NCI-H2029 treated with DMSO at 0.1 percent for 48 hours (cell line): ENCODE results near the gene NUDT12.

Source experiments
- DNase-seq: peaks from one replicate; lab custom pipeline; 2025; lab: John Stamatoyannopoulos, UW

Gene NUDT12

DNA sequence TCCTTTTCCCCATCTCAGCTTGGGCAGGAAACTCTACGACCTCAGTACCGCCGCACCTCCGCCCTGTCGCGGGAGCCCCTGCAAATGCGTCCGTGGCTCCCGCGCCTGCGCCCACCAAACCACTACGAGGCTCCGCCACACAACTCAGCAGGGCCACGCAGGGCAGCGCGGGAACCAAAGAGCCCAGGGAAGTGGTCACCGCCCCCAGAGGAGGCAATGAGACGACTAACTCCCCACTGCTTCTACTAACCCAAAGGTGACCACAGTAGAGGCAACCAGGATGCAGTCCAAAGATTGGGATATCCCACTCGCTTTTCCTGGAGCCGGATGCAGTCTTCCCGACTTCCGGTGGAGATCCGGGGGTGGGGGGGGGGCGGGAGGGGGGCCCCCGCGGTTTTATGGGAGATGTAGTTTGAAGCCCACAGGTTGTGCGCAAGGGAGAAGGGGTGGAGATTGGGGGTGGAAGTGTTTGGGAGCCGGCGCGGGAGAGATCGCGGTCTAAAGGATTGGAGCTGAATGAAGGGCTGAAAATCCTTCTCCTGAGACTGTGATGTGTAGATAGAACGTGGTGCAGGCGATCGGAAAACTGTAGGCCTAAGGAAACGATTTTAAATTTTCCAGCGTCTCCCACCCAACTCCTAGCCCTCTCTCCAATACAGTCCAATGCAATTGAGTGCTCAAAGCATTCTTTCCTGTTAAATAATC lies at the start of gene NUDT12:
Gene NUDT12, minus strand, starts transcription at position 337 of the 705 bp plus-strand sequence. CDS start 2,541 bp downstream, outside the sequence.
- peak; percentile 87 for DNase-seq

DNA sequence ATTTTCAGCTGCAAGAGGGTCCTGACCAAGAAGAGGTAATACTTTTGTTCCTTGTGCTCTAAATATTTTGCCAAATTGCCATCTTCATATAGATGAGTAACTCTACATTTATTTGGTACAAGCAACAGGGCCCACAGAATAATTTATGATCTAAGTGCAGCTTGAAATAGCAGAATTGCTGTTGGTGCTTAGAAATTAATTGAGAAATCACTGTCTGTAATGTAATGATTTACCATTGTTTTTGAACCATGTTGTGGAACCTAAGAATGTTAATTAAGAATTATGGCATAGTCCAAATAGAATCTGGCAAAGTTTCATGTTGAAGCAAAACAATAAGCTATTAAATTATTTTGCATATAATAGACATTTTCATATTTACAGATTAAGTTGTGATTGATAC lies 44.8 kb upstream of the NUDT12 start:
- no peak for DNase-seq

DNA sequence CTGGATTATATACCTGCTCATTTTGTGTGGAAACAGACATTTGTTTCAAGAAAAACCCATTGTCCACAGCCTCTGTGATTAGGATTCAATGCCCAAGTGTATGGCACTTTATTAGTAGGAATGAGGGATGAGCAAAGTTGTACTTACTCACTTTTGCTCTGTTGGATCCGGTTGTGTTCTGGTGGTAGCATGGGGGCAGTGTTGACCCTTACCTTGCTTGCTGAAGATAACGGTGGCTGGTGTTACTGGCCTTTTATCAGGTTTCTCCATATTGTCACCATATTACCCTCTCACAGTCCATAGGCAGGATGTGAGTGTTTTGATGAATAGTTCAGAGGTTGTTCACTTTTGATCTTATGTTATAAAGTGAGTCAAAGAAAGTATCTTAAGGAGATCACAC lies 42.7 kb upstream of the NUDT12 start:
- DNase-seq, result no peak

DNA sequence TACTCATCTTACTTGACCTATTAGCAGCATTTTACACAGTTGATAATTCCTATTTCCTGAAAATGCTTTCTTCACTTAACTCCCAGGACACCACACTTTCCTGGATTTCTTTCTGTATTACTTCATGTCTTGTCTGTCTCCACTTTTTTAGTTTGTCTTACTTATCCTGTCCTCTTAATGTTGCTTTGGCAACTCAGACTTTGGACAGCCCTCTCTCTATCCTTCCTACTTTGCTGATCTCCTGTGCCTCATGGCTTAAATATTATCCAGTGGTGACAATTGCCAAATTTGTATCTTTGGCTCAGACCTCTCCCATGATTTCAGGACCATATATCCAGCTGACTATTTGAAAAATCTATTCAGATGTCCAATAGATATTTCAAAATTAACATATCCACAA lies 39.8 kb upstream of the NUDT12 start:
- DNase-seq, result no peak

DNA sequence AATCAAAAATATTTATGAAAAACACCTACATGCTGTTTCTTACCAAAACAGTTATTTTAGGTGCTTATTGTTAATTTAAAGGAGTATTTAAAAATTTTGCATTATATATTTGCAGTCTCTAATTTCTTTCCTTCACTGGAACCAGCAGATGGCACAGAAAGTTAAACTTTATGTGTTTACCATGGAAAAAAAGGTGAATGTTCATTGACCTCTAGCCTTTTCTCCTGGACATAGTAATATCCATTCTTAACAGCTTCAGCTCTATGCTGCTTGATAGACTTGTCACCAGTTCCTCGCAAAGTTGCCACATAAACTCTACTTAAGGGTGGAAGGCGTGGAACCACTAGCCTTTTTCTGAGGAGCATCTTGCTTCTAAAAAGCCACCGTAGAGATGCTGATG lies 38.7 kb upstream of the NUDT12 start:
- no peak for DNase-seq

DNA sequence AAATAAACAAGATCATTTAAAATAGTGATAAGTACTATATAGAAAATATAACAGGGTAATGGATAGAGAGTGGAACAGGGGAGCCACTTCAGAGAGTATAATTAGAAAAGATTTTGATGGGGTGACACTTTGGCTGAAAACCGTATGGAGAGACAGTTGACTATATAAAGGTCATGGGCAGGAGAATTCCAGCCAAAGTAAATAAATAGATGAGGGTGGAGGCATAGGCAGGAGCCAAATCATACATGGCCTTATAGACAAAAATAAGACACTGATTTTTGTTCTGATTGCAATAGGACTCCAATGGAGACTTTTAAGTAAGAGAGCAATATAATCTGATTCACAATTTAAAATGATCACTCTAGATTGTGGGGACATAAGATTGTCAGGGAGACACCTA lies 37.5 kb upstream of the NUDT12 start:
- peak; percentile 45 for DNase-seq

DNA sequence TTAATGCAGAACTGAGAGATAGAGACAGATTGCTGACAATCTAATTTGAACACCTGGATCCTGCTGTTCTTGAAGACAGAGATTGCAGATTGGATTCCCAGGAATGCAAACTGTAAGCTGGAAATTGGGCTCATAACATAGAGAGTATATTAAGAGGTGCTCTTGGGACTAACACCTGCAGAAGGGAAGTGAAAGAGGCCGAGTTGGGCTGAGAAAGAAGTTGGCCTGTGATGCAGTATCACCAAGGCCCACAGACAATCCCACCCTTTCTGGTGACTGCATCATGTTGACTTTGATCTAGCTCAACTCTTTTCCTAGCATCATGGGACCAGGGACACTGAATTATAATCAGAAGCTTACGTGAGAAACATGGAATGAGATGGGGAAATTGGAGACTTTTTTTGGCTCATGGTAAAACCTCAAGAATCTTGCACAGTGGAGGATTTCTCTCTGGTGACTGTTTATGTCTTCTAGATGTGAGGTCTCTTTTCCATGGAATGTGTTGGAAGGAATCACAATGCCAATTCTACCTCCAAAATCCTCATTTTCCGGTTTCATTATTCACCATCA lies 36.5 kb upstream of the NUDT12 start:
- DNase-seq, result no peak

DNA sequence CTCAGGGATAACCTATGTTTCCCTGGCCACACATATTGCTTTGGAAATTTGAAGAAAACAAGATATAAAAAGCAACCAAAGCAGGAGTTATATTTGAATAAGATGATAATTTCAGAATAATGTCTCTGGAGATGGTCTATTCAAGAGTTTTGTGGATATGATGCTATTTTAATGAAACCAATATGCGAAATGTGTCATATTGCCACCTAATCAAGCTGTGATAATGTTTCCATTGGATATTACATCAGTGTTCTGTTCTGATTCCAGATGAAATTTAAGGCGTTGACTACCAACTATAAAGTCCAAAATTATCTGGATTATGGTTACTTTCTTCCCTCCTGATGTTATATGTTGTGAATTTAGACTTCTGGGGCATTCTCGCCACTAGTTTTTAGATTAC lies 27.6 kb upstream of the NUDT12 start:
- no peak for DNase-seq

DNA sequence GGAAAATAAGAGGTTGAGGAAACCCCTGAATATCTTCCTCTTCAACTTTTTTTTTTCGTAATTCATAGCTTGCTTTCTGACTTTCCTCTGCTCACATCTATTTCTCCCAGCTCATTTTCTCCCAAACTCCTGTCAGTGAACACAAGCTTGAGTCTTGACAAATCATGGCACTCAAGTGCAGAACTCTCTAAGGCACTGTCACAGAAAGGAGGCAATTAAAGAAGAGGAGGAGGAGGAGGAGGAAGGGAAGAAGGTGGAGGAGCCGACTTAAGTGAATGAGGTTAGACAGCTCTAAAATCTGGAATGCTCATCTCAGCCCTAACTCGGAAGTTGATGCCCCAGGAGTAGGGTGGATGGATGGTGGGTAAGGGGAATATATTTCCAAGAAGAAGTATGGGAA lies 27.2 kb upstream of the NUDT12 start:
- DNase-seq, result no peak

DNA sequence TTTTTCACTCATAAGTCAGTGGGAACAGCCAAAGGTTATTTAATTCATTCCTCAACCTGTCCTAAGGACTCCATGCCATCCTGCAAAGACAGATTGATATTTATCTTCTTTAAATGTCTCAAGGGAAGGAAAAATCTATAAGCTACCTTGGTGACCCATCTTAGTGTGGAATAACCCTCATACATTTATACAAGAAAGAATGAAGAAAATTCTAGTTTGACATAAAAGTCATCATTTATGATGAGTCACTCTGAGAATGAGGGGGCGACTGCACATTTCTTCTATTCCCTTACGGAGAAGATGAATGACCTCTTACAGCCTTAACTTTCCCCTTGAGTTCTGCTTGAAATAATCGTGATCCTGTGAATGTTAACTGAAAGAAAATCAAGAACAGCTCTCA lies 26.8 kb upstream of the NUDT12 start:
- no peak for DNase-seq

DNA sequence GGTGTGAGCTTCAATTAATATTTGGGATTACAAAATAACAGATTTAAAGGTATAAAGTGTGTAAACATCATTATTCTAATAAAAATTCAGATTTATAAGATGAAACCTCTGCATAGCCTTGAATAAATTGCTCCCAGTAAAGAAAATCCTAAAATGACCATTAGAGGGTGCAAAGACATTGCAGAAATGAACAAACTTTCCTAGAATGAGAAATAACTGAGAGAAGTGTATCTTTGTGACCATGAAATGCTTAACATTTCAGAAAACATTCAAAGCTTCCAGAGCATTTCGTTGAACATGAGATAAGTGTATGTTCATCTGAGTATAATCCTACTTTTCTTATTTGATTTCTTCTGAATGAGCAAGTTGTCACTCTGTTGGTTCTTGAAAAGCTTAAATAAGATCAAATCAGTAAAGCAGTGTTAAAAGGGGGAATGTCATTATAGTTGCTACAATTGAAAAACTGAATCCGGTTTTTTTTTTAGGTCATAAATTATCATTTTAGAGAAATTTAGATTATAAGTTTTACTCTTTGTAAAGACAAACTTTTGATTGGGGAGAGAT lies 24.7 kb upstream of the NUDT12 start:
- peak; percentile 87 for DNase-seq

DNA sequence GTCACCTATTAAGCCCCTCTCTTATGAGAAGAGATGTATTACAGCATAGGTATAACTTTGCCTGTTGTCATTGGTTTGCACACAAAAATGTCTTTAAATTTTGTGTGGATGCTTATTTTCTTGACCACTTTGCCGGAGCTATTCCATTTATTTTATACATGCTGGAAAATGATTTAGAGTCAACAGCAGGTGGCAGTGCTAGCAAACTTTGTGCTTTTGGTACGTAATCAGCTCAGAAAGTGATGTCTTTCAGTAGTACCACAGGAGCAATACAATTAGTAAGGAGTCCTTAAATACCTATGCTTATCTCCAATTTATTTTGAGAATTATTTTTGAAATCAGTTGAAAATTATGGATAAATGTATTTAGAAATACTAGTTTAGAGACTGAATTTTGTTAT lies 19.8 kb upstream of the NUDT12 start:
- peak; percentile 84 for DNase-seq

DNA sequence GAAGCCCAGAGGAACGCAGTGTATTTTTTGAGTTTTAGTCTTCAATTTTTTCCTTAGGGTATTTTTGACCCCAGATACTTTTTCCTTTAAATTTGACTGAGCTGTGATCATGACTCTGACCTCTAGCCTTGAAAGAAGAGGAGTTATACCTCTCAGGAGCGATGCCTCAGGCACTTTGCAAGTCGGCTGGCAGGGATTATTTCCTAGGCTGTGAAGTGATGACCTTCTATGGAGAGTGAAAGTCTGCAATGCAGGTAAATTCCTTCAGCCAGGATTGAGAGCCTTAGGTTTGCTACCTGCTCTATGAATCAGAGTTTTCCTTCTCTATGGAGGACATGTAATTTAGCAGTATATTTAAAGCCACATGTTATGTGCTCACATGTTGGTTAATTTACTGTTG lies 10.8 kb upstream of the NUDT12 start:
- DNase-seq, result no peak

DNA sequence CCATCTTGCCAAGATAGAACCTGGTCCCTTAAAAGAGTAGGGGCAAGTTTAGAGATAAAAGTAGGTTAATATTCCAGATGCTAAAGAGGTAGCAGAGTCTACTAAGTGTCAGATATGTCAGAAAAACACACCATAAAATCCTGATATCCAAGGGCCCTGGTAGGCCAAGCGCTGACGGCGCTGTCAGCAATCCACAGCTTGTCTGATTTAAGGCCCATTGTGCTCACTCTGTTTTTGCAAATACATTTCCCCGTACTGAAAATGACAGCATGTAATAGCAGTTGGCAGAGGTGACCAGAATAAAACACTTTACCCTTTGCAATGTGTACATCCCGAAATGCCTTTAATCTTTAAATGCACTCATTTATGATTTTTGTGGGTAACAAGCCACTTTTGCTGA lies 9.9 kb upstream of the NUDT12 start:
- DNase-seq, result no peak

DNA sequence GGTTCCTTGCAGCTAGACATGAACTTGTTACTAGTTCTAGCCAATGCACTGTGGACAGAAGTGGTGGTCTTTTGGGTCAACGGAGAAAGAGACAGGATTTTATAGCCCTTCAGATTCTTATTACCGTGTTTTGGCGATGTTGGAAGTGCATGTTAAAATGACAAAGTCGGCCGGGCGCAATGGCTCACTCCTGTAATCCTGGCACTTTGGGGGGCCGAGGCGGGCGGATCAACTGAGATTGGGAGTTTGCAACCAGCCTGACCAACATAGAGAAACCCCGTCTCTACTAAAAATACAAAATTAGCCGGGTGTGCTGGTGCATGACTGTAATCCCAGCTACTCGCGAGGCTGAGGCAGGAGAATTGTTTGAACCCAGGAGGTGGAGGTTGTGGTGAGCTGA lies 9.1 kb upstream of the NUDT12 start:
- DNase-seq, result no peak

DNA sequence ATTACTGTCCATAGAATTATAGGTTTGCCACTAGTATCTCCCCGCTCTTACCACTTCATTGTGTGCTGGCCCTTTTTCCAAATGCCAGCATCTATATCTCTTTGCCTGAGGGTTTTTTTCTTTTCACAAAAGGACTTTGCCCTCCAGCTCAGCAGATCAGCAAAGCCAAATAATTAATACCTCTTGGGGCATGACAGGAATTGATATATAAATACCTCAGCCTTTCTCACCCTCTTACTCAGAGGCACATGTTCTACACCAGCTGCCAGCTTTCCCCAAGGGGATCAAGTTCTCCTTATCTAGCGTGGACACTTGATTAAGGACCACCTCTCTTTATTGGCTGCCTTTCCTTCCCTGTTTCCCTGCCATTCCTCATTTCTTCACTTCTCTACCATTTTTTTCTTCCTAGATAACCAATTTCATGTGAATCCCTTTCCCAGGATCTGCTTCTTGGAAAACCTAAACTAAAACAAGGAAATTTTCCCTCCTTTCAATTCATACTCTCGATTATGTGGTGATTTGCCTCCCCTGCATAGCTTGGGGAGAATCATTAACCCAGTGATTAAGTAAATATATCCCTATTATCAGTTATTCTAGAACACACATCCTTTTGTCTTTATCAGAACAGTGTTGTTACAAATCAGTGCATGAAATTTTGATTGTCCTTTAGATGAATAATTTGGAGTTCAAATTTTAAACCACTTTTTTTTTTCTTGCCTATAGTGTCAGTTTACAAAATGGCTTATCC lies 6.9 kb upstream of the NUDT12 start:
- no peak for DNase-seq

DNA sequence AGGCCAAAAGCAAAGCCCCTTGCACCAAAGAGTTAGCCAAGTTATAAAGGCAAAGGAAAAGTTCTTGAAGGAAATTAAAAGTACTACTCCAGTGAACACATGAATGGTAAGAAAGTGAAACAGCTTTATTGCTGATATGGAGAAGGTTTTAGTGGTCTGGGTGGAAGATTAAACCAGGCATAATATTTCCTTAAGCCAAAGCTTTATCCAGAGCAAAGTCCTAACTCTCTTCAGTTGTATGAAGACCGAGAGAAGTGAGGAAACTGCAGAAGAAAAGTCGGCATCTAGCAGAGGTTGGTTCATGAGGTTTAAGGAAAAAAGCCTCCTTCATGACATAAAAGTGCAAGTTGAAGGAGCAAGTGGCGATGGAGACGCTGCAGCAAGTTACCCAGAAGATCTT lies 3.1 kb upstream of the NUDT12 start:
- DNase-seq, result no peak

DNA sequence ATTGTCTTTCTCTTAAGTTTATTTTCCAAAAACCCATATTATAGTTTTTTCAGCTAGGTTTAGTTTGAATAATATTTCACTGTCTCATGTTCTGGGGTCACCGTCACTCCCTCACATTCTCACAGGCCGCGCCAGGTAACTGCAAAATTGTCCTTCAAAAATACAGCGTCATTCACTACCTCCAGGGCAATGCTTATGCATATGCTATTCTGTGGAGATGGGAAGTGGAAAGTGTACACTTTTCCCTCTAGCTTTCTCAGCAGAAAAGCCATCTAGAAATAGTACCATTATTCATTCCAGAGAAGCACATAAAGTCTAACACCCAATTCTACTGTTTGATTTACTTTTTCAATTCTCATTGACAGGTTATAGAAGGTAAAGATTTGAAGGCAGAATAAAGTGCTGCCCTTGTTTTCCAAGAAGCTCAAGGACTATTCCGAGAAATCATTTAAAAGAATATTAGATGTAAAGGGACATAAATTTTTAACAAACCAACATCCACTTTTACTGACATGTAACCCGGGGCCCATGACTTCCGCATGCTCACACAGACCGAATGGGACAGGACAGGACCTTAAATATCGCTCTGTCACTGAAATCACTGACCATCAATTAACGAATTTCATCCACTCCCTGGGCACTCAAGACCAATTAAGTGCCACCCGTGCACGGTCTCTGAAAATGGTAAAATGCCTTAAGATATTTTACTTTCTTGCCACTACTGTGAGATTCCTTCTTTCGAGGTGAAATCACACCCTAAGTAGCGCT lies 720 bp downstream of the NUDT12 start:
- DNase-seq, result no peak

DNA sequence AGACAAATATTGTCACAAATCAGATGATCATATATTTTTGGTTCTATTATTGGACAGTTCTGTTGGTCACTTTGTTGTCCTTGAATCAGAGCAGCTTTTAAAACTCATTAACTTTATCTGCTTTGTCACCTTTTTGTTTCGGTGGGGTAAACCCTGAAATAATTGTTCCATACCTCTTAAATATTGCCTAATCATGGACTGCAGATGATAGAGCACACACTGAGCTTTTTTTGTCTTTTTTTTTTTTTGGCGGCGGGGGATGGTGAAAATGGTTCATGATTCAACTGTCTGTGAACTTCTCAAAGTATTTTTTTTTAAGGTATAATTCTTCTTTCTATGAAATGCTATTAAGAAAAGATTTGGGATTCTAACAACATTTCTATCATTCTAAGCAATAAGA lies 1.8 kb downstream of the NUDT12 start:
- DNase-seq, result no peak

DNA sequence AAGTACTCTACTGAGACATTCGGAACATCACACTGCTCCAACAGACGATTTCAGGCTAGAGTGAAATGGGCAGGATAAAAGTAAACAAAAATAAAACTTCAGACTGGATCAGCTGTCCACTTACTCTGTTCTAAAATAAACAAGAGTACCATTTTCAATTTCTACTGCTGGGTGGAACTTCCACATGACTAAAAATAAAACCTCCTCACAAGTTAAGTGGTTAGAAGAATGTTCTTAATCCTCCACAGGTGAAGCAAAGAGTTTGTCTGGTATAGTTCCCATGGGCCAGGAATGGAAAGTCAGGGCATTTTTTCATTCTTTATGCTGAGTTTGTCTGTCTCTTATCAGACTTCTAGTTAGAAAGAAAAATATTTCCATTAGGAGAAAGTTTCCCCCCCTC lies 15.7 kb downstream of the NUDT12 start:
- no peak for DNase-seq

DNA sequence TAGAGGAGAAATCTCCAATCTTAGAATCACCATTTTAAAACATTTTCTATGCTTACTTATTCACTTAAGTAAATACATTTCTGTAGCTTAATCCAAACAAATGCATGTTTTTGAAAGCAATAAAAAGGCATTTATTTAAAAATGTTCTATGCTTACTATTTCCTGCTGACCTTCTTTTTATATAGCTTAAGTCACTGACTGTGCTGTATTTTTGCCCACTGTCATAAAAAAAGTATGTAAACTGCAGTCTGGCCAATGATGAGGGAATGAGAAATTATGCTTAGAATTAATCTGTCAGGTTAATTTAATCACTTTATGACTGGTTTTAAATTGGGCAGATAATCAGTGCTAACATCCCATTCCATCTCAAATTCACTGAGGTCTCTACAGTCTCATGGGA lies 20.1 kb downstream of the NUDT12 start:
- no peak for DNase-seq

DNA sequence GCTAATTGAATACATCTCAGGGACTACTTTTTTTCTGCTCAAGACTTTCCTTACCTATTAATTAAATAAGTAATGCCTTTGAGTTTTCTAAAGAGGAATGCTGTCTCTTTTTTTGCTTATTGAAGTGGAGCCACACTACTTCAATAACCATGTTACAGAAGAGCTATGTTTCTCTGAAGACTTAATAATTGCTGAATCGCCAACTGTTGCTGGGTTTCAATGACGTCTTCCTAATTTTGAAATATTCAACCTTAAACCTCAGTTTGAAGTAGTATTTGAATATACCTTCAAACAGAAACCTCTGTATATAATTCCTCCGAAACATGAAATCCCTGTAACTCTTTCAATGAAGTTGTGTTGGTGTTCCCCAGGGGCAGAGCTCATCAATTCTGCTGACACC lies 21.0 kb downstream of the NUDT12 start:
- DNase-seq, result no peak
